Thoracic aorta (tissue), 2 donors: ENCODE measurements around the gene SERPINH1. TPM values are rescaled to one million over a fixed set of nuclear protein-coding genes. Genes with fewer than 3 reads are reported as not detected.

Source experiments
- ATAC-seq: fragments of 150-250 bp; one replicate; pipeline ENCODE4 v1.8.0; 2017; ENCODE audit warnings: low read depth; ENCODE audit not compliant: insufficient number of reproducible peaks, low FRiP score
- DNase-seq: peaks from one replicate; pipeline ENCODE4 v3.0.0-alpha.2; 2020; ENCODE audit warnings: low spot score
- H3K27ac ChIP-seq, 2 donors: fragments of 200-600 bp; sonication (generic); 1 replicate in 1 of 2; 2 replicates in 1 of 2; pipeline ENCODE4 v1.5.1; 2016; ENCODE audit warnings: mild to moderate bottlenecking in 2 of 2, moderate library complexity in 2 of 2
- H3K27me3 ChIP-seq: fragments of 200-600 bp; sonication (generic); replicated peaks from 2 replicates; pipeline ENCODE4 v1.6.0; 2016; ENCODE audit warnings: mild to moderate bottlenecking; ENCODE audit not compliant: insufficient read depth
- H3K36me3 ChIP-seq: fragments of 200-600 bp; sonication (generic); one replicate; pipeline ENCODE4 v1.5.1; 2016
- H3K4me1 ChIP-seq, 2 donors: fragments of 200-600 bp; sonication (generic); 1 replicate in 1 of 2; 2 replicates in 1 of 2; pipeline versions ENCODE4 v1.5.1 to v1.6.0; 2016; ENCODE audit warnings: low read depth in 2 of 2, mild to moderate bottlenecking in 1 of 2; ENCODE audit not compliant: control insufficient read depth in 1 of 2
- H3K4me3 ChIP-seq: fragments of 200-600 bp; sonication (generic); 2 replicates; pipeline ENCODE4 v1.5.1; 2016; ENCODE audit warnings: mild to moderate bottlenecking
- H3K9me3 ChIP-seq: fragments of 200-600 bp; sonication (generic); 2 replicates; pipeline ENCODE4 v1.5.1; 2016
- CTCF ChIP-seq: fragments of 200-600 bp; sonication (generic); IDR thresholded peaks from one replicate; pipeline ENCODE4 v1.5.1; 2019; ENCODE audit warnings: antibody characterized with exemption
- total RNA-seq, 2 donors: library from RNA; depleted of rRNA; stranded (reverse); fragments of >200 nt; gene quantifications; one replicate each; pipeline versions ENCODE4 v1.1.0 to v1.2.3, GENCODE V29; 2016

The SERPINH1 gene
- total RNA-seq, 2 donors from 2014 or later: 367 to 480 TPM

DNA sequence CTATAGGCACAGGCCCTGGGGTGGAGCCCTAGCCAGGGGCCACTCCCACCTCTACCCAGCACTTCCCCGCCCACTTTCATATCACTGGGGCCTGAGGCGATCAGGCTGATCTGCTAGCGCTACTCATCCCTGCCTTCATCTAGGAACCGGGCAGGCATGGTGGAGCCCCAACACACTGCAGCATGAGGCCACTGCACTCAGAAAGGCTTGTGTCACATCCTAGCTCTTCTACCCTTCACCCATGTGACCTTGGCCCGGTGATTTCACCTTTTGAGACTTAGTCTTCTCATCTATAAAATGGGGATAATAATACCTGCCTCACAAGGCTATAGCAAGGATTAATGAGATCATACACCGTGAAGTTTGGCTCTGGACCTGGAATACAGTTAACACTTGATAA is 18.2 kb upstream of the SERPINH1 start:
- H3K36me3 ChIP-seq: no peaks in the 10 kb centered on the region
- DNase-seq (no peak), ATAC-seq (no peak)
- no peak for TF ChIP-seq CTCF
- no peak overlapping the region for H3K4me3 ChIP-seq
- H3K9me3 ChIP-seq: no peaks in the 10 kb centered on the region
- no peaks in the 10 kb centered on the region for H3K27me3 ChIP-seq
- H3K4me1 ChIP-seq: peaks cover 3 to 7% of the 10 kb centered on the region in 2 donors
- no peak overlapping the region for H3K27ac ChIP-seq

GRCh38 chr11:75547177-75547576 is 14.9 kb upstream of the SERPINH1 start:
- ATAC-seq (no peak), DNase-seq (no peak)
- Histone ChIP-seq H3K4me1 (peaks cover 3 to 7% of the 10 kb centered on the region in 2 donors), H3K27ac (no peak overlapping the region), H3K27me3 (no peaks in the 10 kb centered on the region), H3K4me3 (no peak overlapping the region), H3K36me3 (no peaks in the 10 kb centered on the region), H3K9me3 (no peaks in the 10 kb centered on the region)
- no peak for TF ChIP-seq CTCF

DNA sequence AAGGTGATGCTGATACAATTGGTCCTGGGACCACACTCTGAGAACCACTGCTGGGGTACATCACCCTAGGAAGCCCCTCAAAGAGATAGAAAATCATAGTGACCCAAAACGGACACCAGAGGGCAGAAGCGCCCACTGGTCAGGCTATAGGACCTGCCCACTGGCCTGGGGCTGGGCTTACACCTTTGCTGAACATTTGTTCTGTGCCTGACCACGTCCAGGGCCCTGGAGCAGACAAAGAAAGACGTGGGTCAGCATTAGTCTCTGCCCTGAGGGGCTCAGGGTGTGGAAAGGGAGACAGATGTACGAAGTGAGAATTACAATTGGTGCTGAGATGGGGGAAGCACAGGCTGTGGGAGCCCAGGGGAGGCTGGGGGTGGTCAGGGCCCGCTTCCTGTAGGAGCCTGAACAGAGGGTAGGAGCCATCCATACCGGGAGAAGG is 14.4 kb upstream of the SERPINH1 start:
- TF ChIP-seq CTCF: peak; percentile 91
- ATAC-seq (no peak), DNase-seq (no peak)
- Histone ChIP-seq H3K9me3 (no peaks in the 10 kb centered on the region), H3K27me3 (no peaks in the 10 kb centered on the region), H3K36me3 (no peaks in the 10 kb centered on the region), H3K4me3 (no peak overlapping the region), H3K4me1 (peaks cover 3 to 8% of the 10 kb centered on the region in 2 donors), H3K27ac (no peak overlapping the region)

DNA sequence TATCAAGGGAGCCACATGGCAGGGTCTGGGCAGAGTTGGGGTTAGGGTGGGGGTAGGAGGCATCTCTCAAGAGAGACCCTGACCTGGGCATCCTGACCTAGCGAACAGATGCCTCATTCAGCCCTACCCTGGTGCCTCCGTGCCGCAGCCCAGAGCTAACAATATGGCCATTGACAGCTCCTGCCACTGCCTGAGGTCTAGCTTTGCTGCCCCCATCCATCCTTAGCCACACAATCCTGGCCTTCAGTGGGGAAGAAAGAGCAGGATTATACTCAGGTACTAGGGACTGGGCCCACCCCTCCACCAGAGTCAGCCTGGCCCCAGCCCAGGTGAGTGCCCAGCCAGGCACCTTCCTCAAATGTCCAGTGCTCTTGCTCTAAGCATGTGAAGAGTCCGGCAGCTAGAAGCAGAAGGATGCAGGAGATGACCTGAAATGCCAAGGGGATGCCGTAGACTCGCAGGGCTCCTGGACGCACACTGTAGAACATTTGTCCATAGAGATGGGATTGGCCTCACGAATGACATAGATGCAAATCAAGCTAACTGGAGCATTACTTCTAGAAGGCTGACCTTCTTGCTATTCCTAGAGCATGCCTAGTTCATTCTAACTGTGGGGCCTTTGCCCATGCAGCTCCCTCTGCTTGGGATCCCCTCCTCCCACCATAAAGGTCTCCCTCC is 13.3 kb upstream of the SERPINH1 start:
- H3K4me3 ChIP-seq: no peak overlapping the region
- H3K27me3 ChIP-seq: no peaks in the 10 kb centered on the region
- ATAC-seq (no peak), DNase-seq (no peak)
- H3K36me3 ChIP-seq: no peaks in the 10 kb centered on the region
- no peaks in the 10 kb centered on the region for H3K9me3 ChIP-seq
- TF ChIP-seq CTCF: no peak
- H3K27ac ChIP-seq: no peak overlapping the region
- H3K4me1 ChIP-seq: peaks cover 7 to 19% of the 10 kb centered on the region in 2 donors

- no peaks in the 10 kb centered on the region for H3K9me3 ChIP-seq
- peaks cover 8 to 24% of the 10 kb centered on the region in 2 donors for H3K4me1 ChIP-seq
- no peak for ATAC-seq
- H3K4me3 ChIP-seq: no peak overlapping the region
- no peaks in the 10 kb centered on the region for H3K27me3 ChIP-seq
- no peak for TF ChIP-seq CTCF
- no peaks in the 10 kb centered on the region for H3K36me3 ChIP-seq
- DNase-seq: no peak
- H3K27ac ChIP-seq: no peak overlapping the region
Measured at GRCh38 chr11:75549370-75549958, 12.6 kb upstream of the SERPINH1 start.
